MM.1S (cell line): ENCODE measurements around the gene RABGAP1L.
"Not testable (repeated sequence)": the region's sequence is repeated elsewhere in the genome, so short reads cannot be mapped to it uniquely, and the experiment has no call there.

Experiments used
- DNase-seq: peaks from one replicate; pipeline ENCODE4 v3.0.0-alpha.2; 2015
- H2AFZ ChIP-seq: fragments of 300-600 bp; sonication (generic); 2 replicates; pipeline ENCODE4 v1.6.0; 2016; ENCODE audit warnings: antibody characterized with exemption, low read length
- H3F3A ChIP-seq: fragments of 300-600 bp; sonication (generic); 2 replicates; pipeline ENCODE4 v1.6.1; 2016; ENCODE audit warnings: mild to moderate bottlenecking, antibody characterized with exemption, low read length, moderate library complexity, mixed read lengths; ENCODE audit not compliant: insufficient read depth
- H3K27ac ChIP-seq: fragments of 300-600 bp; sonication (generic); 2 replicates; pipeline ENCODE4 v1.5.1; 2016; ENCODE audit warnings: mild to moderate bottlenecking, low read length
- H3K27me3 ChIP-seq: fragments of 300-600 bp; sonication (generic); replicated peaks from 2 replicates; pipeline ENCODE4 v1.6.0; 2016; ENCODE audit warnings: low read length; ENCODE audit not compliant: insufficient read depth
- H3K36me3 ChIP-seq: fragments of 300-600 bp; sonication (generic); replicated peaks from 2 replicates; pipeline ENCODE4 v1.6.1; 2016; ENCODE audit warnings: mild to moderate bottlenecking, low read length, mixed read lengths; ENCODE audit not compliant: insufficient read depth
- H3K4me1 ChIP-seq: fragments of 300-600 bp; sonication (generic); 2 replicates; pipeline ENCODE4 v1.6.1; 2016; ENCODE audit warnings: low read length, mixed read lengths
- H3K4me2 ChIP-seq: fragments of 300-600 bp; sonication (generic); 2 replicates; pipeline ENCODE4 v1.6.0; 2016; ENCODE audit warnings: low read depth, low read length
- H3K4me3 ChIP-seq: fragments of 300-600 bp; sonication (generic); 2 replicates; pipeline ENCODE4 v1.5.1; 2016; ENCODE audit warnings: low read length, mixed read lengths
- H3K79me2 ChIP-seq: fragments of 300-600 bp; sonication (generic); 2 replicates; pipeline ENCODE4 v1.6.1; 2016; ENCODE audit warnings: mixed run types, low read length, mixed read lengths
- H3K9ac ChIP-seq: fragments of 300-600 bp; sonication (generic); 2 replicates; pipeline ENCODE4 v1.6.1; 2016; ENCODE audit warnings: low read length, mixed read lengths
- H3K9me2 ChIP-seq: fragments of 300-600 bp; sonication (generic); replicated peaks from 2 replicates; pipeline ENCODE4 v1.6.1; 2016; ENCODE audit warnings: mild to moderate bottlenecking, low read length, mixed read lengths; ENCODE audit not compliant: insufficient read depth
- H3K9me3 ChIP-seq: fragments of 300-600 bp; sonication (generic); replicated peaks from 2 replicates; pipeline ENCODE4 v1.6.1; 2016; ENCODE audit warnings: mild to moderate bottlenecking, low read length, mixed read lengths; ENCODE audit not compliant: insufficient read depth
- H4K20me1 ChIP-seq: fragments of 300-600 bp; sonication (generic); 2 replicates; pipeline ENCODE4 v1.6.1; 2016; ENCODE audit warnings: mild to moderate bottlenecking, low read length, moderate library complexity, mixed read lengths; ENCODE audit not compliant: insufficient read depth
- EZH2 ChIP-seq: fragments of 300-600 bp; sonication (generic); optimal IDR thresholded peaks from 2 replicates; pipeline ENCODE3; 2017; ENCODE audit warnings: low read depth, mild to moderate bottlenecking, antibody characterized with exemption, low read length, mixed read lengths
- EZH2phosphoT487 ChIP-seq: fragments of 300-600 bp; sonication (generic); IDR thresholded peaks from 2 replicates; pipeline ENCODE4 v1.6.1; 2018; ENCODE audit warnings: antibody characterized with exemption, low read length
- TF ChIP-seq, protein P1 (sequence below): fragments of 300-600 bp; sonication (generic); IDR thresholded peaks from 2 replicates; pipeline ENCODE4 v1.5.1; 2016; ENCODE audit warnings: antibody characterized with exemption, low read length, mixed read lengths

The RABGAP1L gene

DNA sequence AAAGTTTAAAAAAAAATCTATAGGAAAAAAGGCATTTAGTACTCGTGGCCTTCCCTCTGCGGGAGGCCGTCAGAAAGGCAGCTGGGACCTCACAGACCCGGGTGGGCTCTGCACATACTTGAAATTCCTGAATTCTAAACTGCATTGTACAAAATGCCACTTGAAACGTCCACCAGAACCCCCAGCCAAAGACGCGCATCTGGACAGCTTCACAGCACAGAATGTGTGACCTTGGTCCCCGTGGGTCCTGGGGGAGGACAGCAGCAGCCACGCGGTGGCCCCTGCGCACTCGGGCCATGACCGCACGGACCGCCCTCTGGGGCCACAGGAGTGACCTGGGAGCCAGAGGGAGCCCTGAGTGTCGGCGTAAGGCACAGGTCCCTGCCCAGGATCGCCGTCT lies 884.5 kb downstream of the RABGAP1L start:
- H4K20me1 ChIP-seq = no peaks in the 10 kb centered on the region
- H3K9ac ChIP-seq = no peak overlapping the region
- no peak overlapping the region for H2AFZ ChIP-seq
- H3K4me2 ChIP-seq = no peak overlapping the region
- H3K27ac ChIP-seq = no peak overlapping the region
- TF ChIP-seq EZH2phosphoT487 = no peak
- no peak for TF ChIP-seq EZH2
- TF ChIP-seq, protein P1, sequence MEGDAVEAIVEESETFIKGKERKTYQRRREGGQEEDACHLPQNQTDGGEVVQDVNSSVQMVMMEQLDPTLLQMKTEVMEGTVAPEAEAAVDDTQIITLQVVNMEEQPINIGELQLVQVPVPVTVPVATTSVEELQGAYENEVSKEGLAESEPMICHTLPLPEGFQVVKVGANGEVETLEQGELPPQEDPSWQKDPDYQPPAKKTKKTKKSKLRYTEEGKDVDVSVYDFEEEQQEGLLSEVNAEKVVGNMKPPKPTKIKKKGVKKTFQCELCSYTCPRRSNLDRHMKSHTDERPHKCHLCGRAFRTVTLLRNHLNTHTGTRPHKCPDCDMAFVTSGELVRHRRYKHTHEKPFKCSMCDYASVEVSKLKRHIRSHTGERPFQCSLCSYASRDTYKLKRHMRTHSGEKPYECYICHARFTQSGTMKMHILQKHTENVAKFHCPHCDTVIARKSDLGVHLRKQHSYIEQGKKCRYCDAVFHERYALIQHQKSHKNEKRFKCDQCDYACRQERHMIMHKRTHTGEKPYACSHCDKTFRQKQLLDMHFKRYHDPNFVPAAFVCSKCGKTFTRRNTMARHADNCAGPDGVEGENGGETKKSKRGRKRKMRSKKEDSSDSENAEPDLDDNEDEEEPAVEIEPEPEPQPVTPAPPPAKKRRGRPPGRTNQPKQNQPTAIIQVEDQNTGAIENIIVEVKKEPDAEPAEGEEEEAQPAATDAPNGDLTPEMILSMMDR = no peak
- no peaks in the 10 kb centered on the region for H3K79me2 ChIP-seq
- no peaks in the 10 kb centered on the region for H3K9me2 ChIP-seq
- no peaks in the 10 kb centered on the region for H3K4me1 ChIP-seq
- no peaks in the 10 kb centered on the region for H3K9me3 ChIP-seq
- no peaks in the 10 kb centered on the region for H3K27me3 ChIP-seq
- H3K4me3 ChIP-seq = no peak overlapping the region
- no peak for DNase-seq
- H3F3A ChIP-seq = no peaks in the 10 kb centered on the region
- H3K36me3 ChIP-seq = no peaks in the 10 kb centered on the region

DNA sequence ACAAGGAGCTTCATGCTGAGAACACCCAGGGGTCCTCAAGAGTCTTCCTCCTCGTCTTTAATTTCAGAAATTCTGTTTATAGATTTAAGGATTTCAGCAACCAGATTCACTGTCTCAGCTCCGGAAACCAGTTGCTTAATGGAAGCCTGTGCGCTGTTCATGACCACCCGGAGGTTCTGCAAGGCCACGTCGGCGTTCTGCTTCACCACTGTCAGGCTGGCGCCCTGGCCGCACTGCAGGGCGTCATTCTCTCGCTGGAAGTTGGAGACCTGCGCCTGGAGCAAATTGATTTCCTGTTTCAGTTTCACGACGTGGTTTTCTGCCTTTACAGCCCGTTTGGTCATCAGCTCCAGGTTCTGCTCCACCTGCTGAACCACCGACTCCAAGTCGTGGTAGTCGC lies 885.3 kb downstream of the RABGAP1L start:
- H2AFZ ChIP-seq = not testable (repeated sequence)

More for the DNA sequence above, 885.3 kb downstream of the RABGAP1L start:
- not testable (repeated sequence) for H3K27me3 ChIP-seq, H3K4me3 ChIP-seq, H3K9ac ChIP-seq, H3F3A ChIP-seq, H3K27ac ChIP-seq, H3K9me2 ChIP-seq, H3K4me1 ChIP-seq, H3K9me3 ChIP-seq, H3K79me2 ChIP-seq, H3K4me2 ChIP-seq, H3K36me3 ChIP-seq, H4K20me1 ChIP-seq, DNase-seq
